Left colon (tissue), 2 donors: ENCODE measurements around the gene AADACL4. TPM values are rescaled to one million over a fixed set of nuclear protein-coding genes. Genes with fewer than 3 reads are reported as not detected.

Experiments used
- ATAC-seq: fragments of 200-7000 bp; cut with Tn5 transposase; one replicate; pipeline ENCODE4 v1.9.1; 2020; ENCODE audit warnings: mild to moderate bottlenecking, moderate library complexity
- DNase-seq, 2 donors: peaks; one replicate each; pipeline ENCODE4 v3.0.0-alpha.2; 2020
- intact Hi-C, 2 donors: fragments of 100-400 bp; cut with DNase I in 1 of 2; cut with micrococcal nuclease in 1 of 2; formaldehyde crosslinking; loops; one replicate each; pipeline versions ENCODE4 v1.11.2 to v1.14.0; 2022; cut with DNase I, micrococcal nuclease
- long read RNA-seq: library from polyadenylated mRNA; unstranded; transcript quantifications from one replicate; pipeline ENCODE4 v2.0.0, GENCODE V29; 2021
- total RNA-seq, 2 donors: library from RNA; stranded (reverse); fragmentation: NEBNext Ultra II Directional; extraction: Animal tissue kit (Norgen Biotek cat#: 25700); gene quantifications; one replicate each; pipeline ENCODE4 v1.2.1, GENCODE V29; 2021
- donor health status: DM: no; HTN: no; CAD: no.
- donor health status: DM: yes; HTN: yes; CAD: no.

The AADACL4 gene
- not detected for total RNA-seq
- long read RNA-seq = 0 reads

DNA sequence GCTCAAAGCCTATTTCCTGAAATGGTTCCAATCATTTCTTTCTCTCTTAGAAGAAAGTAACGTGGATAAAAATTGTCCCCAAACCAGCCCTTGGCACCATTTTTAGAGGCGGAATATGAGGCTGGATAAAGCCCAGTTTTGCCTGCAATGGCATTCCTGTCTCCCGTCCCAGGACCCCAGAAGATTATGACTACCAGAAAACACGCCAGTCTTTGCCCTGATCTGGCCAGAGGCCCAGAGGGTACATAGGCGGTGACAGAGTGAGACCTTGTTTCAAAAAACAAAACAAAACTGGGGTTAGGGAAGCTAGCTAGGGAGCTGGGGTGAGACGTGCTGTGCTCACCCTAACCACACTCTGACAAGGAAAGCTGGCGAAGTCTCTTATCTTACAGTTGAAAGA lies at the start of gene AADACL4:
AADACL4 (plus strand) TSS at position 301 of the 400 bp plus-strand sequence. CDS start 462 bp downstream, outside the sequence.
- no peak for DNase-seq
- ATAC-seq = no peak
- intact Hi-C loops = no loop called here

DNA sequence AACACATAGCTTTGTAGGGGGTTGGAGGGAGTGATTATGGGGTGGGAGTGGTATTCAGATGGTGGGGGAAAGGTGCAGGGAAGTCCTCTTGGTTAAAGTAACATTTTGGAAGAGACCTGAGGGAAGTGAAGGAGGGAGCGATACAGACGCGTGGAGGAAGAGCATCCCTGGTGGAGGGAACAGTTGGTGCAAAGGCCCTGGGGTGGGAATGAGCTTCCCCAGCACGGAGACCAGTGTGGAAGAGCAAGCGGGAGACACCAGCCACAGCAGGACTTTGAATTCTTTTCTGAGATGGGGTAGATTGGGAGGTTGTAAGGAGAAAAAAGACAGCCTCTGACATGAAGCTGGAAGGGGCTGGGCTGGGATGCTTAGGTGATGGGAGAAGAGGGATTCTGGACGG lies 49.4 kb upstream of the AADACL4 start:
- DNase-seq (no peak), ATAC-seq (no peak)
- intact Hi-C loops = loop anchor here in 1 of 2 donors (10.0 kb wide), 2 partner anchors 50 to 120 kb away; no protein-coding TSS in a partner anchor

DNA sequence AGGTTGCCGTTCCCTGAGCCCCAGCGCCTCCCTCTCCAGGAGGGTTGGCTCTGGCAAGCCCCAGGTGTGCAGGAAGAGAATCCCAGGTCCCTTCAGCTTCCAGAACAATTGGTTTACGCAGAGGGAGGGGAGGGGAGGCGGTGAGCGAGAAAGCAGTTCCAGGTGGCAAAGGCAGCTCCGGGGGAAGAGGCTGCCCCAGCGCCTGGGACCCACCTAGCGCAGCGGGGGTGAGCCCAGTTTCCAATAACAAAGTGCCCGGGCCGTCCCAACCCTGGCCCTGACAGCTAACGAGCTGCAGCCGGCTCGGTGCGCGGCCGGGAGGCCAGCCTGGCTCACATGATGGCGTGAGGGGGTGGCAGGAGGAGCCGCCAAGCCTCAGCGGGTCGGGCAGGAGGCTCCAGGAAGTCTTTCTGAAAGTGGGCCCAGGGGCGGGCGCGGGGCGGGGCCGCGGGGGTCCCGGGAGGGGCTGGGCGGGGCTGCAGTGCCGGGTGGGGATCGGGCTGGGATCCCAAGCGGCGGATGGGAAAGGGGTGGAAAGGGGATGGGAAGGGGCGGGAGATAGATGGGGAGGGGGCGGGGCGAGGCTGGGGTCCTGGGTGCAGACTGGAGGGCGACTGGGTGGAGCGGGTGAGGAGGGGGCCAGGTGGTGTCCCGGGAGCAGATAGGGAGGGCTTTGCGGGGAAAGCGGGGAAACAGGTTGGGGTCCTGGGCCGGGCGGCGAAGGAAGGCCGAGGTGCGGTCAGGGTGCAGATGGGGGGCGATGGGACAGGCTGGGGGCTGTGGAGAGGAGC lies 48.7 kb upstream of the AADACL4 start:
- ATAC-seq = peak; percentile 56
- intact Hi-C loops = loop anchor here in 1 of 2 donors (10.0 kb wide), 2 partner anchors 50 to 120 kb away; no protein-coding TSS in a partner anchor

DNA sequence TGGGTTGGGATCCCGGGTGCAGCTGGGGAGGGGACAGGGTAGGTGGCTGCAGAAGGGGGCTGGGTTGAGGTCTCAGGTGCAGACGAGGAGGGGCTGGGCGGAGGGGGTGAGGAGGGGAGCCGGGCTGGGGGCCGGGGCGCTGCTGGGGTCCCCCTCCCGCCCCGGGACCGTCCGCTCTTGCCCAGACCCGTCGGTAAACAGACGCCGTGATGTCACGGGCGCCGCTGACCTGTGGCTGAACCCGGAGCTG lies 48.2 kb upstream of the AADACL4 start:
- ATAC-seq (no peak), DNase-seq (peak in 1 of 2 donors; percentile 86)
- intact Hi-C loops = loop anchor here in 1 of 2 donors (10.0 kb wide), 2 partner anchors 51 to 121 kb away; no protein-coding TSS in a partner anchor

More for the DNA sequence above, 48.7 kb upstream of the AADACL4 start:
- DNase-seq = peak; percentile 62 to 64

DNA sequence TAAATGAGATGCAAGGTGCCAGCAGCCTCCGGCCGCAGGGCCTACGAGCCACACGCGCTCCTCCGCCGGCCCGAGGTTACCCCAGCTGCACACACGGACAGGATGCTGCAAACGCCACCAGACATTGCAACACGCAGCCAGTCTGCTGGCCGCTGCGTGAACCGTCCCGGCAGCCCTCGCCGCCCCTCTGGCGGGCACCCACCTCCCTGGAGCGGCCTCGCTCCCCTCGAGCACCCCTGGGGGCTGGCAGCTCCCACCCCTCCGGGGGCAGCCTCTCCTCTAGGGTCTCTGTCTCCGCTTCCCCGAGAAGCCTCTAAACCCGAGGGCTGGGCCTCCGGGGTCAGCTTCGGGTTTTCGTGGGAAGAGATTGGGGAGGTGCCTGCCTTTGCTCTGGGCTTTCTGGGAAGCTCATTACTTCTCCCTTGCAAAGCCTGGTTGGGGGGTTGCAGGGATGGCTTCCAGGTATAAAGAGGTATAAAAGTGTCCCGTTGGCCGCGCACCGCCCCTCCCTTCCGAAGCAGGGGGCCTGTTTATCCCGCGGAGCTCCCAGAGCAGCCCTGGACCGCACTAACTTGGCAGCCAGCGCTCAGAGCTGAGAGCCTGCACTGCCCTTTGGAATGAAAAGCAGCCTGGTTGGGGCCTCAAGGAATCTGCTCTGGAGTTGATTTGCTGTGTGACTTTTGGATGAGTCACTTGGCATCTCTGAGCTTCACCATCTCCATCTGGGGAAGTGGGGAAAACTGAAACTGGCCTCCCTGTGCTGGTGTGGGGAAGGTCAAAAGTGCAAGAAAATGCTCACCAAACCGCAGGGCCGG lies 47.7 kb upstream of the AADACL4 start:
- peak; percentile 82 for ATAC-seq
- intact Hi-C loops = loop anchor here in 1 of 2 donors (10.0 kb wide), 2 partner anchors 51 to 121 kb away; no protein-coding TSS in a partner anchor
- peak; percentile 49 to 90 for DNase-seq

DNA sequence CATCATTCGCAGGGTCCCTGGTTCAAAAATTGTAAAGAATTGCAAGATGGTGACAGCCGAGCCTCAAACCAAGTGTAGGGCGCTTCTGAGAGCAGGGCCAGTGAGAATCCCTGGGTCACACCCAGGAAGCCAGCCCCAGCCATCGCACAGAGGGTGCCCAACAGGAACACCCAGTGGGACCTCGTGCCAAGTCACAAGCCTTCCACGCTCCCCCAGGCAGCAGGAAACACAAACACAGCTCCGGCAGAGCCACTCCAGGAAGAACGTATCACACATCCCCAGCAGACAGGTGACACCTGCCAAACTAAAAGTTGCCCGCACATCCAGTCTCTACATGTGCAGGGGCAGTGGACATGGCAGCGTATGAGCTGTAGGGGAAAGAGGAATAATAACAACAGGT lies 46.1 kb upstream of the AADACL4 start:
- intact Hi-C loops = loop anchor here in 1 of 2 donors (10.0 kb wide), 2 partner anchors 53 to 123 kb away; no protein-coding TSS in a partner anchor
- ATAC-seq (no peak), DNase-seq (peak in 1 of 2 donors; percentile 68)

DNA sequence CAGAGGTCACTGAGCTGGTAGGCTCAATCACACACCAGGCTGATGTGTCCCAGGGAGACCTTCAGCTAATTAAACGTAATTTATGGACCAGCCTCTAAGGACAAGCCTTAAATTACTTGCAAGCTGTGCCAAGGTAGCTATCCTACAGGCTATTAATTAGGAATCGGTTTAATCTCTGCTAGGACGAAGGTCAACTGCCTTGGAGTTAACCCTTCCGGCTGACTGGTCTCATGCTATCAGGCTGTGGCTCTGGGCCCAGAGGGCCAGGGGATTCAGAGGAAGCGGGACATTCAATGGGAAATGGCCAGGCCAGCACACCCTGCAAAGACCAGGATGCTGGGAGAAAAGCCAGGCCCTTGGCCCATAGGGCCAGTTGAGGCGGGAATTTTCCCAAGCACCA lies 44.9 kb upstream of the AADACL4 start:
- ATAC-seq = no peak
- intact Hi-C loops = loop anchor here in 1 of 2 donors (10.0 kb wide), 2 partner anchors 54 to 124 kb away; no protein-coding TSS in a partner anchor
- no peak for DNase-seq

DNA sequence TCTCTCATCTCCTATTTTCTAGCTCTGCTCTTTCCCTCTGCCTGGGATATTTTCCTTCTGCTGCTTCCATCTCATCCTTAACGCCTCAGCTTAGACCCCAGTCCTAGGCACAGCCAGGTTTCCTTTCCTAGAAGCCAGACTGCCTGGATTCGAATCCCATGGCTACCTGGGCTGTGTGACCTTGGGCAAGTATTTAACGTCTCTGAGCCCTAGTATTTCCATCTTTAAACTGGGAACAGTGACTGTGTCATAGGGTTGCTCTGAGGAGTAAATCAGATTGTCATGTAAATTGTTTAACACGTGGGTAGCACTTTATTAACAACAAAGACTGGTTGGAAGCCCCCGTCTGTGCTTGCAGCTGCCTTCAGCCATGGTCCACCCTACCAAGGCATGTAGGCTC lies 44.2 kb upstream of the AADACL4 start:
- intact Hi-C loops = loop anchor here in 1 of 2 donors (10.0 kb wide), 2 partner anchors 55 to 125 kb away; no protein-coding TSS in a partner anchor
- DNase-seq = no peak
- no peak for ATAC-seq

DNA sequence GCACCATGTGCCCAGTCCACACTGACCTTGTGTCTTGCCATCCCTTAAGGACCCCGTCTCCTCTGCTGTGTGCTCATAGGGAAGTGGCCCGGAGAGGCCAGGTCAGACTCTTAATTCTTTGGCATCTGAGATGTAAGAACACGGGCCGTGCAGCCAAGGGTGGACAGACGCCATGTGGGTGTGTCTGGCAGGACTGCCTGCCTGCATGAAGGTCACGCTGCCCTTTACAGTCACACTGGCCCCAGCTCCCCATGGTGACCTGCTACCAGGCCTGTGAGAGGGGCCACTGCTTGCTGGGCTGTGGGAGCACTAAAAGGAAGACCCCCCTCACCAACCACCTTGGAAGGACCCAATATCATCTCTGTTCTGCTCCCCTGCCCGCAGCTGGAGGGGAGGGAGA lies 43.5 kb upstream of the AADACL4 start:
- ATAC-seq (no peak), DNase-seq (no peak)
- intact Hi-C loops = no loop called here

DNA sequence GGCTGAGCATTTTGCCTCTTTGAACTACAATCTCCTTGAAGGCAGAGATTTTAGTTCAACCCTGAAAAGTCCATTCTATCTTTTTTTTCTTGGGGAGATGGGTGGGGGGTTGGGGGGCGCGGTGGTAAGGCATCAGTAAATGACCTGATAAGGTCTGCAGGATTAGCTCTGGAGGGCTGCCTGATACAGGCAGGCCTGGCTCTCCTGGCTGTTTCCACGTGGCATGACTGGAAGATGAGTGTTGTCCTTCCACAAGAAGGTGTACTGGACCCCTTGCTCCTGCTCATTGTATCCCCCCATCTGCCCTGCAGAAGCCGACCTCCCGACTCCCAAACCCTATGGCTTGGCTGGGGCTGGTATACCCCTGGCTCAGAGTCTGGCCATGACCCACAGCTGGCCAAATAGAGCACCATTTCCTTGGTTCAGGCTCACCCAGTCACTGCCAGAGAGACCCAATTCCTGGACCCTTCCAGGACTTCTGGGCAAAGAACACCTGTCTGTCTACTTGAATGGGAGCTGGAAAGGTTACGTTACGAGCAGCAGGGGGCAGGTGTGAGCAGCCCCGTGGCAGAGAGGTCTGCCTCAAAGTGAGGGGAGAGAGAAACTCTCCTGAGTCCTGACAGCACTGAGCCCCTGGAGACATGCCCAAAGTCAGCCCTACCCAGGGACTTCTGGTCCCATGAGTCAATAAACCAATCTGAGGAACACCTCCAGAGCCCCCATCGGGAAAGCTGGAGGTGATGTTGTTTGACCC lies 42.8 kb upstream of the AADACL4 start:
- intact Hi-C loops = no loop called here
- ATAC-seq (peak; percentile 64), DNase-seq (peak in 1 of 2 donors; percentile 67)

DNA sequence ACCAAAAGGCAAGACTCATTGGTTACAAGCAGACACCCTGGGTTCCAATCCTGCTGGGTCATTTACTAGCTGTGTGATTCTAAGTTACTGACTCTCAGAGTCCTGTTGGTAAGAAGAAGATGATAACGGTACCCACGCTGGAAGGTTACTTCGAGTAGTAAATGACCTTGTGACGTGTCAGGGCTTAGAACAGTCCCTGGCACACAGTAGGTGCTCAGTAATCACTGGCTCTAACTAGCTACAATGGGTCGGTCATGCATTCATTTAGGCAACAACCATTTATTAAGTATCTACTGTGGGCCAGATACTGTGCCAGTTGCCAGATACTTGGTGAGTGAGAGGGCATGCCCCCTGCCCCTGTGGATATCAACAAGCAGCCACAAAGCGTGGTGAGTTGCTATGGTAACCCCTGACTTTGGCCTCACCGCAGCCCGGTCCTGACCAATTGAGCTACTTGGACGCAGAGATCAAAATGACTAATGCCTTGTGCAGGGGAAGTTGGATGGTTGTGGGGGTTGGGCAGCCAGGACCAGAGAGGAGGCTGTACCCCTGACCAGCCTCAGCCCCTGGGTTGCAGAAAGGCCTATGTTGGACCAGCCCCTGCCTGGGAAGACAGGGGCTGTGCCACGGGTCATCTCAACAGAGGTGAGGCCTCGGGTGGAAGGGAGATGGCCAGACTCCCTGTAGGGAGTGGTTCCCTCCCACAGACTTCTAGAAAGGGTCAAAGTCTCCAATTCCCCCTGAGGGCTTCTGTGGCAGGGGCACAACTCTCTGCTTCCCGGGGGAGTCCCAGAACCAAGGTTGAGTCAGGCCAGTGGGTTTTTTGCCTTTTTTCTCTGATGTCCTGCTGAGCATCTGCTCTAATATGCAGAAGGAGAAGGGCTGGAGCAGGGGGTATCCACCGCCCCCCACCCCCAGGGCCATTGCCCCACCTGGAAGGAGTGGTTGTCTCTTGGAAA lies 41.9 kb upstream of the AADACL4 start:
- peak; percentile 24 for ATAC-seq
- DNase-seq = no peak
- intact Hi-C loops = no loop called here

DNA sequence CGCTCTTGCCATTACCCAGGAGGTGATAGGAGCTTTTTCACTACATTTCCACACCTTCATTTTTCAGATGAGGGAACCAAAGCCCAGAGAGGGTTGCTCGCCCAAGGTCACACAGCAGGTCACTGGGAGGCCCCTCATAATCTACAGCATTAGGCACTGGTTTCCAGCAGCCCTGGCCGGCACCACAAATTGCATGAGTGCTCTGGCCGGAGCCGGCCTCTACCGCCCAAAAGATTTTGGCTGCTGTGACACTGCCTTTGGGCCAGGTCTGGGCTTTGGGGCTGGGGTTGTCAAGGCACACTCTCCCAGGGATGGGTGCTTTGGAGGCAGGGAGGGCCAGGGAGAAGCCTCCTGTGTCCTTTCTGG lies 41.2 kb upstream of the AADACL4 start:
- DNase-seq (no peak), ATAC-seq (no peak)

DNA sequence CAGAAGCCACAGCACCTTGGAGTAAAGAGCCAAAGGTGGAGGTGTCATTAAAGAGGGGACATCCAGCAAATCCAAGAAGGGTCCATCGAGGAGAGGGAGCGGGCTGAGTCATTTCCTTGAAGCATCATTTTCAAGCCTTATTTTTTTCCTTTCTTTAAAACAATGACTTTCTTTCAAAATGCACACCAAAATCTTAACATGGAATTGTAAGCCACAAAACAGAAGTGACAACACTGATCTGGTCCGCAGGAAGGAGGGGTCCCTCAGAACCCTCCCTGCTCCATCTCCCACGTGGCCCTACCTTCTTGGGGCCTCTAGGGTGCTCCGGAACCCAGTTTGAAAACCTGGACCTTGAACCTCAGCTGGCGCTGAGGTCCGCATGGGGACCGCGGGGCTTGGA lies 40.7 kb upstream of the AADACL4 start:
- DNase-seq (no peak), ATAC-seq (no peak)
- intact Hi-C loops = no loop called here

More for the DNA sequence above, 41.2 kb upstream of the AADACL4 start:
- intact Hi-C loops = no loop called here

DNA sequence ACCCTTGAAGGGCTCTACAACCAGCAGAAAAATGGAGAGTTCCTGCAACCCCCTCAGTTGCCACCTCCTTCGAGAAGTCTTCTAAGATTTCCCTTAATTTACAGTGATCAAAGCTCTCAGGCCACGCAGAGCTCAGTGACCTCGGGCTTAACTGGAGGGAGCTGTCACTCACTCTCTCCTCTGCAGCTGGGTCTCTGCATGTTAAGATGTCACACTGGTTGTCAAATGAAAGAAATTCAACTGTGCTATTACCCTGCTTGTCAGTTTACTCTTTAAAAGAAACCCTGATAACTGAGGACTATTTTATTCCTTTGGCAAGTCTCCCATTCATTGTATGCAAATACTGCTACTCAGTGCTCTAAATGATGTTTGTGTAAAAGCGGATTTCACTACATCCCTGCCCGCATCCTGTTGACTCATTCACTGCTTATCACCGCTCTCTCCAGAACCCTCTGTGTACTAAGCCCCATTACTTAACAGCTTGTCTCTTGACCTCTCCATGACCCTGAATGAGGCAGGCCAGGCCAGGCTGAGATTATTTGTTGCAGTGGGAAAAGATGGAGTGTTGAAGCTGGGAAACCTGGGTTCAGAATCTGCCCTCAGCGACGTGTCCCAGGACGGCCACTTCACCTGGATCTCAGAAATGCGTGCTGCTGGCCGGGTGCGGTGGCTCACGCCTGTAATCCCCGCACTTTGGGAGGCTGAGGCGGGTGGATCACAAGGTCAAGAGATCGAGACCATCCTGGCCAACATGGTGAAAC lies 39.6 kb upstream of the AADACL4 start:
- intact Hi-C loops = no loop called here

DNA sequence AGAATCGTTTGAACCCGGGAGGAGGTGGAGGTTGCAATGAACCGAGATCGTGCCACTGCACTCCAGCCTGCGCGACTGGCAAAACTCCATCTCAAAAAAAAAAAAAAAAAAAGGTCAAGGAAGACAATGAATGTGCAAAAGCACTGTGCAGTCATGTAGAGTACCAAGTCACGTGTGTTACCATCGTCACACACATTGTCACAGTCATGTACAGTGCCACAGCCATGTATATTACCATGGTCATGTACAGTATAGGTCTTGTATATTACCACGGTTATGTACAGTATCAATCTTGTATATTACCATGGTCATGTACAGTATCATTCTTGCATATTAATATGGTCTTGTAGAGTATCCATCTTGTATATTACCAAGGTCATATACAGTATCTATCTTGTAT lies 38.9 kb upstream of the AADACL4 start:
- intact Hi-C loops = no loop called here
- no peak for DNase-seq
- ATAC-seq = no peak

More for the DNA sequence above, 39.6 kb upstream of the AADACL4 start:
- DNase-seq (no peak), ATAC-seq (peak; percentile 63)

DNA sequence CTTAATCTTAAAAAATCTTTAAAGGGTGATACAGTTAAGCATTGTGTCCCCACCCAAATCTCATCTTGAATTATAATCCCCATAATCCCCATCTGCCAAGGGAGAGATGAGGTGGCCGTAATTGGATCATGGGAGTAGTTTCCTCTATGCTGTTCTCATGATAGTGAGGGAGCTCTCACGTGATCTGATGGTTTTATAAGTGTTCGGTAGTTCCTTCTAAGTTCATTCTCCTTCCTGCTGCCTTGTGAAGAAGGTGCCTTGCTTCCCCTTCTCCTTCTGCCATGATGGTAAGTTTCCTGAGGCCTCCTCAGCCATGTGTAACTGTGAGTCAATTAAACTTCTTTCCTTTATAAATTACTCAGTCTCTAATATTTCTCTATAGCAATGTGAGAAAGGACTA lies 36.6 kb upstream of the AADACL4 start:
- no peak for ATAC-seq
- no peak for DNase-seq
- intact Hi-C loops = no loop called here

DNA sequence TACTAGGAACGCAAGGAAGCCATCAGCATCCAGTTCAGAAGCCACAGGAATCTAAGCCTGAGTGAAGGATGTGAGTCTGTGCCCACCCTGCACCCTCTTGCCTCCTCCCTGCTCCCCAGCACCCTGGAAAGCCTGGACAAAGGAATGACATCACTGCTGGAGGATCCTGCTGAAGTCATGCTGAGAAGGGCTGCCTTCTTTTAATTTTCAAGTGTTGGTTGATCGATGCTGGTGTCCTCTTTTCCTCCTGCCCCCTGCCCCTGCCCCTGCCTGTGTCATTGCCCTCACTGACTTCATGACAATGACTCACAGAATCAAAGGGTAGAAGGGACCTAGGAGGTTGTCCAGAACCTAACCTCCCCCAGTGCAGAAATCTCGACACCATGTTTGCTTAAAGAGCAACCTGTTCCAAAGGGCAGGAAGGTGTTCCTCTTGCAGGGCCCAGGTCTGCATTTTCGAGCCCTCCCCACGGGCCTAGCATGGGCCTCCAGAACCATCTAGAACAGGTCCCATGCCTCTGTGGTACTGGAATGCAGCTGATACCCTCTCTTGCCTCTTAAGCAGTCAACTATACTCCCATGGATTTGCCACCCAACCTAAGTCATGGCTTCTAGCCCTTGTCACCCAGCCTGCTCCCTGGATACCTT lies 35.5 kb upstream of the AADACL4 start:
- DNase-seq = no peak

More for the DNA sequence above, 35.5 kb upstream of the AADACL4 start:
- intact Hi-C loops = no loop called here
- no peak for ATAC-seq
